ENCODE data around the gene TSC22D2. TPM values are rescaled to one million over a fixed set of nuclear protein-coding genes. Genes with fewer than 3 reads are reported as not detected.

Gene TSC22D2
- 10.3 and 13.2 TPM in 2 replicates for total RNA-seq

GRCh38 chr3:150408221-150409124, at the start of gene TSC22D2:
TSS of gene TSC22D2 (plus strand) at chr3:150408298. CDS start at chr3:150409351, 1,053 bp downstream.

Other genes with a start within 250 kb of the TSC22D2 start
- 215 and 276 TPM in 2 replicates for gene SERP1, start 138.2 kb downstream of the TSC22D2 start, total RNA-seq
- 201 and 214 TPM in 2 replicates for gene EIF2A, start 138.5 kb downstream of the TSC22D2 start, total RNA-seq
- gene SELENOT, start 195.0 kb downstream of the TSC22D2 start, total RNA-seq, result 149 and 263 TPM in 2 replicates